ENCODE measurements around the gene NOS2. TPM values are rescaled to one million over a fixed set of nuclear protein-coding genes. Genes with fewer than 3 reads are reported as not detected.

NOS2 gene
- total RNA-seq (2022; extraction: Qiagen RNA extraction; ENCODE audit: low read depth), result 0.15 to 0.22 TPM (median 0.19 TPM) in 5 replicates

GRCh38 chr17:27800522-27800921 lies at the start of gene NOS2:
NOS2 (minus strand) TSS chr17:27800529; CDS start chr17:27798809, 1,720 bp downstream.

Other genes starting within 250 kb of the NOS2 start
- 1.5 to 2.6 TPM (median 1.6 TPM) in 5 replicates for gene LGALS9, start 169.3 kb downstream of the NOS2 start, total RNA-seq (2022; extraction: Qiagen RNA extraction; ENCODE audit: low read depth)
- 1.4 to 1.9 TPM (median 1.6 TPM) in 5 replicates for gene LYRM9, start 92.8 kb upstream of the NOS2 start, total RNA-seq (2022; extraction: Qiagen RNA extraction; ENCODE audit: low read depth)
- gene NLK, start 242.1 kb upstream of the NOS2 start, total RNA-seq (2022; extraction: Qiagen RNA extraction; ENCODE audit: low read depth), result 6.4 to 9.8 TPM (median 9.2 TPM) in 5 replicates

Measured in A549 treated with GW870086 at 1 μM for 4 hours (cell line).